SK-N-MC (cell line): Measurements from ENCODE around the gene XAF1.

Source experiments
- EZH2 ChIP-seq: fragments of 200-600 bp; sonication (generic); IDR thresholded peaks from one replicate; pipeline ENCODE4 v1.6.1; 2017; ENCODE audit warnings: antibody characterized with exemption
- FOXP2 ChIP-seq: optimal IDR thresholded peaks from 2 replicates; pipeline ENCODE3; 2011; ENCODE audit warnings: mild to moderate bottlenecking, moderate library complexity; ENCODE audit not compliant: insufficient read depth; ENCODE audit errors: extremely low read length, control extremely low read depth
- POLR2AphosphoS5 ChIP-seq: IDR thresholded peaks from 2 replicates; pipeline ENCODE4 v1.6.1; 2012; ENCODE audit warnings: mild to moderate bottlenecking, low read depth, low read length, borderline replicate concordance

GRCh38 chr17:6755731-6756184 is at the start of gene XAF1:
- TF ChIP-seq EZH2 (no peak), POLR2AphosphoS5 (no peak), FOXP2 (no peak)
